Stimulated activated CD4-positive, alpha-beta T cell treated with anti-CD3 and anti-CD28 coated beads, Interleukin-1b, Interleukin-23, amount 100 ng/mL, for 4 hours (primary cell): ENCODE results near the gene RPTOR.

Experiments
- DNase-seq, 2 donors: peaks; one replicate each; pipeline ENCODE4 v3.0.0-alpha.2; 2020; ENCODE audit warnings: low read depth in 2 of 2

RPTOR gene

DNA sequence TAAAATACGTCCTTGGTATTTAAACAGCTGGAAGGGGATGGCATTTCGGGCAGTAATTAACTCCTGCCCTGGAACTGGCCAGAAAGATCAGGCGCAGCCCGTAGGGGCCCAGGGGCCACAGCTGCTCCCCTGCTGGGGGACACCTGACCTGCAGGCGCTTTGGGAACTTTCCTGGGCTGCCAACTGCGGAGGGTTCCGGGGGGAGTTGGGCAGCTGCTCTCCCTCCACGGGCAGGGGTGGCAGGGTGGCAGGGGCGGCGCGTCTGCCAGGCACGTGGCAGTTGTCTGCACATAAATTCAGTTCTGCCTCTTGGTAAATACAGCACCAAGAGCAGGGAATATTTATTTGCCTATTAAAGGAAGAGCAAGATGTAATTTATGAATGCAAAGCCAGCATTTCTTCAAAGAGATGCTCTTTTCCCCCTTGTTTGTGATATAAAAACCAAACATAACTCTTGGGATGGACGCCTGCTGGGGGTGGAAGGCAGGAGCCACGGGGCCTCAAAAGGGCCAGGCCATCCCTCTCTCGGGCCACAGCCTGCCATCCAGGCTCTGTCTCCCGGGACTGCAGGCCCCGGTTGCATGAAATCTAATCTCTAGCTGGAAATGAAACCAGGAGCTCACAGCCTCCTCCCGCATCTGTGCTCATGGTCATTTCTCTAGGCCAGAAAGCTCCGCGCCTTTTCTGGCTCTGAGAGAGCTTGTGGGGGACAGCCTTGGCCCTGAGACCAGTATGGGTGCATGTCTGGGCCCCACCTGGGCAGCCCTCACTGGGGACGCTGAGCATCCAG is 417.1 kb downstream of the RPTOR start:
- no peak for DNase-seq

DNA sequence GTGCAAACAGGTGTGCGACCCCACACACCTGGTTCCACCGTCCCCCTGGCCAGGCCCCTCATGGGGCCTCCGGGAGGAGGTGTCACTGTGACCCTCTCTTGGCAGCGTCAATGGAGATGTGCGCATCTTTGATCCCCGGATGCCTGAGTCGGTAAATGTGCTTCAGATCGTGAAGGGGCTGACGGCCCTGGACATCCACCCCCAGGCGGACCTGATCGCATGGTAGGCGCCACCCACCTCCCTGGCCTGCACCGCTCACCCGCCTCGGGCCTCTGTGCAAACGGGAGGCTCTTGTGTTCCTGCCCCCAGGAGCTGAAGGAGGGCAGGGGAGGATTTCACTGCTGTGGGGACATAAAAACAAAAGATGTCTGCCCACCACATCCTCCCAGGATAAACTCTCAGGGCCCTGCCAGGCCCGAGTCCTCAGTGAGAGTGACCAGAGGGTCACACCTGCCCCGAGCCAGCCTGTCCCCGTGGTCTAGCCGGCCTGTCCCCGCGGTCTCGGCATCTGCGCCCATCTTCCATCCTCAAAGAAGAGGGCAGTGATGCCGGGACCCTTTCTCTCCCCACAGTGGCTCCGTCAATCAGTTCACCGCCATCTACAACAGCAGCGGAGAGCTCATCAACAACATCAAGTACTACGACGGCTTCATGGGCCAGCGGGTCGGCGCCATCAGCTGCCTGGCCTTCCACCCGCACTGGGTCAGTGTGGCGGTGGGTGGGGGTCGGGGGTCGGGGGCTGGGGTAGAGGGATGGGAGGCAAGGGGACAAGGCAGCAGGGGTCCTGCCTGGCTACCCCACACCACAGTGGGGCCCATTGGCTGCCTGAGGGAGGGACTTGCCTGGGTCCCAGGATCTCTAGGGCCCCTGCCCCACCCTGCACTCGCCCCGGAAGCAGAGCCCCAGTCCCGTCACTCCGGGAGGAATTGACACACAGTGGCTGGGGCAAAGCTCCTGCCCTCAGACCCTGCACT is 418.0 kb downstream of the RPTOR start:
- DNase-seq = no peak

DNA sequence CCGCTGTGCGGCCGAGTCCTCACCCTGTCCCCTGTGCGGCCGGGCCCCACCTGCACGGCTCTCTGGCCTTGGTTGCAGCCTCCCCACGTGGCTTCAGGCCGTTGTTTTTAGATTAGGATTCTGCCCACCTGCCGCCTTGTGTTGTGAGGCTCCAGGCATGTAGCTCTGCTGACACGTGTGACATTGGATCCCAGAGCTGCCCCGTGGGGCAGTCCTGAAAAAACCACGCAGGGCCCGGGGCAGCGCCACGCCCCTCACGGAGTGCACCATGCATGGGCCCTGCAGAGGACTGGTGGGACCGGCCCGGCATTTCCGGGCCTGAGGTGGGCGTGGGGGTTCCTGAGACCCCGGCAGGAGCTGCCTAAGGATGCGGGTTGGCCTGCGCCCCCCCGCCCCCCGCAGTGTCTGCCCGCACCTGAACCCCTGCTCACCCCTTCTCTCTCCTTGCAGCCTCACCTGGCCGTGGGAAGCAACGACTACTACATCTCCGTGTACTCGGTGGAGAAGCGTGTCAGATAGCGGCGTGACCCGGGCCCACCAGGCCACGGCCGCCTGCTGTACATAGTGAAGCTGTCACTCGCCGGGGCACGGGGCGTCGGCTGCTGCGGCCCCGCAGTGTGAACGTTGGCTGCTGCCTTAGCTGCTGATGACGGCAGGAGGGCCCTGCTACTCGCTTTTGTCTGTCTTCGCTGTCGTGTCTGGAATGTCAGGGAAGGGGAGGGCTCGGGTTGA is 419.3 kb downstream of the RPTOR start:
- DNase-seq = no peak

DNA sequence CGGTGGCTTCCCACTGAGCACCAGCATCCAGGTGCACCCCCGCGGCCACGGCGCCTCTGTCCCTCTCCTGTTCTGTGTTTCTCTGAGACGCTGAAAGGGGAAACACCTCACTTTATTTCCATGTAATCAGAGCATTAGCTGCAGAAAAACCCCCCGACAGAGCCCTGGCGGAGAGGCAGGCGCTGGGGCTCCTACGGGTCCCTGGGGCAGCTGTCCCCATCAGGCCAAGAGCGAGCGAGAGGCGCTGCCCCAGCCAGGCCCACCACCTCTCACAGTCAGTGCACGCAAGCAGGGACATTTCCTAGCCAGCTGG is 419.9 kb downstream of the RPTOR start:
- DNase-seq = no peak

DNA sequence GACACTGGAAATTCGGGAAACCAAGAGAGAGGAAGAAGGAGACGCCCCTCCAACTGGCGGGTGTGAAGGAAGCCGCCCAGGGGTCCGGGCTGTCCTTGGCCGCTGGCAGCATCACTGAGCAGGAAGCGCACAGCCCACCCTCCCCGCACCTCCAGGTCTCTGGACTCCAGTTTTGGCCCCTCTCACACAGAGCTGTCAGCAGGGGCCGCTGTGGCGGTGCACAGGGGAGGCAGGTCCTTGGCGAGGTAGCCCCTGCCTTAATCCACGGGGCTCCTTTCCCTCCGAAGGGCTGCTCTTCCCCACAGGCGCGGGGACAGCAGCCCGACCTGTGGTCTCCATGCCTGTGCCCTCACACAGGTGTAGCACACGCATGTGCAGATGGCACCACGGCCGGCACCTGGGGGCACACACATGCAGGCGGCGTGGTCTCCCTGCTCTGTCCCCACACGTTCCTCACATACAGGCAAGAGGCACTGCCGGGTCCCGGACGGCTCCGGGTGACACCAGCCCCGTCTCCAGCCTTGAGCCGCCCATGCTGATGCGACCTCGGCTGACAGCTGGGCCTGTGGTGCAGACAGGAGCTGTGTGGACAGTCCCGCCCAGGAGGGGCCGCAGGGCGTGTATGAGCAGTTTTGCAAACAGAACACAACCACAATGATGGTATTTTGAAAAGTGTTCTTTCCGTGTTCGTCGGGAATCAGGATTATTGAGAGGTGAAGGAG is 420.4 kb downstream of the RPTOR start:
- DNase-seq = no peak

DNA sequence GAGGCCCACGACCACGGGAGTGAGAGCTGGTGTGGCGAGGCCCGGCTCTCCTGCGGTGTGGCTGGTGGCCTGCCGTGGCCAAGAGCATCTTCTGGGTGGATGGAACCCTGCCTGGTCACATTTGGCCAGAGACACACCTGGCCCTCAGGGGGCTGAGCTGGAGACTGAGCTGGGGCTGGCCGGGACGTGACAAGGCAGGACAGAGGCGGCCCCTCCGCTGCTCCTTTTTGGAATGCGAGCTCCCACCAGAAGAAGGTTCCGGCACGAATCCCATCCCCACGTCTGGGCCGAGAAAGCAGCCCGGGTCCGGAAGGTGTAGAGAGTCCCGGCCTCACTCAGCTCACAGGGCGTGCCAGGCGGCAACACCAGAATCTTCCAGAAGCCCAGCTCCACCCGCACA is 421.0 kb downstream of the RPTOR start:
- no peak for DNase-seq

DNA sequence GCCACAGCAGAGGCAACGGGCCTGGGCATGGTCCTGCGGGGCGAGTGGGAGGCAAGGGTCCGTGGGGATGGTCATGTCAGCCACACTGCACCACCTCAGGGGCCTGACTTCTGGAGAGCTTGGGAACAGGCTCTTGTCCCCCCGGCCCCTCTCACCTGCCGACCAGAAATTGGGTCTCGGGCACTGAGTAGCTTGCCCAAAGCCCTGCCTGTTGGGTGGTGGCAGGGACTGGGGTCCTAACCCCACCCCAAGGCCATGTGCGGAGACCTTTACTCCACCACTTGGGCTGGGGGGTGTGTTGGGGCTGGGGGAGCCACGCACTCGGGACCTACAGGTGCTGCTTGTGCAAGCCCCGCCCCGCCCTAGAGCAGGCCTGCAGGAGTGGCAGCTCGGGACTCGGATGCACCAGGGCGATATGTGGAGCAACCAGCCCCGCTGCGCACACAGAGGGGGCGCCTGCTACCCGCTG is 422.8 kb downstream of the RPTOR start:
- DNase-seq = no peak

DNA sequence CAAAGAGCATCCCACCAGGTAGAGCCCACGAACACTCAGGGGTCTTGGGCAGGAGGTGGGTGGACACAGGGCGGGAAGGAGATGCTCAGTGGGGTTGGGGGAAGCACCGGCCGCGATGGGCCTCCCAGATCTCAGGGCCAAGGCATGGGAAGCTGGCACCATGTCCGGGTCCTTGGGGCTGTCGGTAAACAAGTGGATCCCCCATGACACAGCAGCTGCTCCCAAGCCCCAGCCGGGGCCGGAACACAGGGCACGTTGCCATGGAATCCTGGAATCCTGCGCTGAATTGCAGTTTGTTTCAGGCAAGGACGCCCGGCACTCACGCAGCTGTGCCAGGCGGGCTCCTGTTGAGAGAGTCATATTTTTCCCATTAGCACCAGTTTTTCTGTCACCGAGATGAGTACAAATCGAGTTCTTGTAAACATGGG is 424.0 kb downstream of the RPTOR start:
- no peak for DNase-seq

DNA sequence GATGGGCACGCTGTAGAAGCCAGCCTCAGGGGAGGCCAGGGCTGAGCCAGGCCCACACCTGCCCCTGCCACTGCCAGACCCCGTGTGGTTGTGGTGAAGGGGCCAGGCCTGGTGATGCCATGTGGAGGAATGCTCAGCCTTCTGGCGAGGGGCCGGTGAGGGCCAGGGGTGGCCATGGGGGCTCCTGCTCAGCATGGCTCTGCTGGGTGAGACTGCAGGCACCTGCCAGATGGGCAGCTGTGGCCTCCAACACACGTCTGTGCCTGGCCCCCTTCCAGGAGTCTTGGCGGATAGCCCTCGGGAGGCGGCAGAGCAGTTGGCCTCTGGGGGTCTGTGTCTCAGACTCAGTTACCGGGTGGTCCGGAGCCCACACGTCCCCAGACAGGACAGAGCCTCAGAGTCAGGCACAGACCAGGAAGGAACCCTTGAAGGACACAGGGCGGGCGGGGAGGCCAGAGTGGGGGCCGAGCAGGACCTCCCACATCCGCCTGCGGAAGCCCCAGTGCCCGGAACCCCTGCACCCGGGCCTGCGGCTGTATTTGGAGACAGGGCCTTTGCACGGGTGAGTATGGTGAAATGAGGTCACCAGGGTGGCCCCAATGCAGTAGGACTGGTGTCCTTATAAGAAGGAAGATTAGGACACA is 424.5 kb downstream of the RPTOR start:
- DNase-seq = no peak

DNA sequence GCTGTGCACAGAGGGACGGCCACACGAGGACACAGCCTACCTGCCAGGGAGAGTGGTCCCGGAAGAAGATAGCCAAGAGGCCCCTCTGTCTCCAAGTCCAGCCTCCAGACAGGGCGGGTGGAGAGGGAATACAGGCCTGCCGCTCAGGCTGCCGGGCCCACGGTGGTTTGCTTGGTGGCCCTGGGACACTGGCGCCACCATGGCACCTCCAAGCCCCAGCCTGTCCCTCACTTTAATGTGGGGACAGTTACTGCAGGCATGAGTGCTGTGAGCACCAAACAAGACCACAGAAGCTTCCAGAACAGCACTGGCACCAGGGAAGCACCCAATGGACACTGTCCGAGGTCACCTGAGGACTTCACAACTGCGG is 425.0 kb downstream of the RPTOR start:
- DNase-seq = no peak

DNA sequence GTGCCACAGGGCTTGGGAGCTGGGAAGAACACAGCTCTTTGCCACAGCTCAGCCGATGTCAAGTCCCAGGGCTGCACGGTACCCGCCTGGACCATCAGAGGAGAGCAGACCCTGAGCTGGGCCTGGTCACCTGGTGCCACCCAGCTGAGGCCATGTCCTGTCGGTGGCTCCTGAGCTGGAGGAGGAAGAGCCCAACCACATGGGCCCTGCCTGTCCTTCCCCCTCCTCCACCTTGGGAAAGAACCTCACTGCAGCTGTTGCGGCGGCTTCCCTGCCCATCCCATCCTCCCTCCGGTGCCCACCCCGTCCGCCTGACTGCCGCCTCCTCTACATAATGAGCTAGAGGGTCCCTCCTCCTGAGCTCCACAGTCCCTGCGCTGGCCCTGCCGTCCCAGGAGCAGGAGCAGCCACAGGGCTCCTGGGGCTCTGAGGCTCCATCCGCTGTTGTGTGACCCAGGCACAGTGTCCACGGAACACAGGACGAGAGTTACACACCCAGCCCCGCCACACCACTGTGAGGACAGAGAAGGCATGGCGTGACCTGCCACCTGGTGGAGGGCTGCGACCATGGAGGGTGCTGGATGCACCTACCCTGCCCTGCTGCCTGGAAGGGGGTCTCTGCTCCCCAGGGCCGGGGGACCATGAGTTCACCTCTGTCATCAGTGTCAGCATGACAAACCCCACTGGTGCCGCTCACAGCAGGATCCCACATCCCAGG is 425.6 kb downstream of the RPTOR start:
- DNase-seq = peak; percentile 26 to 39

DNA sequence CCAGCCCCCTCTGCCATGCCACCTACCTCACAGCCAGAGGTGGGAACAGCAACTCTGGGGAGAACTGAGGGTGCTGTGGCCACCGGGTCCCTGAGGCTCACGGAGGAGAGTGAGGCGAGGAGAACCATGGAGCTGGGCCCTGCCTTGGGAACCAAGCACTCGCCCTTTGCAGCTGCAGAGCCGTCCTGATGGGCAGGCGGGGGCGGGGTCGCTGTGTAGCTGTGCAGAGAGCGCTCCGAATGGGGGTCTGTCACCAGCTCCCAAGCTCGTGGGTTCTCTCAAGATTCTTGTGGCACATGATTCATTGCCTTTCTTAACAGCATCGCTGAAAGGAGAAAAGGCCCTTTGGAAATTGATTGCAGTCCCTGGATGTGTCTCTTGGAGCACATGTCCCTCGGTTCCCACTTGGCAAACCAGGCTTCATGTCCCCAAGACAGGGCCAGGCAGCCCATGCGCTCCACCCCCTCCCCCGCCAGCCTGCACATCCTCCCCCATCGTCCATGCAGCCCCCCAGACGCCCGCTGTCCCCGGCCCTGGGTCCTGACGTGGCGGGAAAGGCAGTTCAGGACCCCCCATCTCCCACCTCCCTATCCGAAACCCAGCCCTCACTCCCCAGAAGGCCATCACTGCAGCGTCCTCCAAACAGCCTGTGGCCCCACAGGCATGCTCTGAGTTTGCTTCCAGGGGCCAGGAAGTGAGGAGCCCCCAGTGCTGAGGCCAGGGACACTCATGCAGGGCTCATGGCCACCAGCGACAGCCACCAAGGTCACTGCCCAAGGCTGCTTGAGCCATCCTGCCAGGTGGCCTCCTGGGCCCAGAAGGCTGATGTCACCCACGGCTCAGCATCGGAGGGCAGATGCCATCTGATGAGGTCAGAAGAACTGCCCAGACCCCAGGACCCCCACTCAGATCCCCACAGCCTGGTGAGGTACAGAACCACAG is 426.4 kb downstream of the RPTOR start:
- no peak for DNase-seq

DNA sequence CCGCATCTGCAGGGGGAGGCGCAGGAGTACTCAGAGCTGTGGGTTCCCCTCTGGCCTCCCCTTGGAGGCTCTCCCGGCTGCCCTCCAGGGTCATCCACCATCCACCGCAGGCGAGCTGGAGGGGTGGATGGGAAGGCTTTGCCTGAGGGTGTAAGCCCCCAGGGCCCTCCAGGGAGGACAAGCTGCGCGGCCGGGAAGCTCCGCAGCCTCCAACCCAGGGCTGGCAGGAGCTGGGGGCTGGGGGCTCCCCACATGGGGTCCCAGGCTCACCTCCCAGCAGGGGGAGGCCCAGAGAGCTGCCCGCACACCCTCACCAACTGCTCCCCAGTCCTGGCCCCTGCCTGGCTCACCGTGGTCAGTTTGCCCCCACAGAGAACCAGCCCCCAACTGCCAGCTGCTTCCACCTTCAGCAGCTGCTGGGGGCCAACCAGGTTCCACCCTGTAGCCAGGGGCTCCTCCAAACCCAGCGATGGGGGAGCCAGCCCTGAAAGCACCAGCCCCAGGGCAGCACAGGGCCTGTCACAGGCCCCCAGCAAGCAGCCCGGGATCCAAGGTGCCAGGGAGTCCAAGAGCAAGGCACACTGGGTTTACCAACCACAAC is 427.2 kb downstream of the RPTOR start:
- no peak for DNase-seq

DNA sequence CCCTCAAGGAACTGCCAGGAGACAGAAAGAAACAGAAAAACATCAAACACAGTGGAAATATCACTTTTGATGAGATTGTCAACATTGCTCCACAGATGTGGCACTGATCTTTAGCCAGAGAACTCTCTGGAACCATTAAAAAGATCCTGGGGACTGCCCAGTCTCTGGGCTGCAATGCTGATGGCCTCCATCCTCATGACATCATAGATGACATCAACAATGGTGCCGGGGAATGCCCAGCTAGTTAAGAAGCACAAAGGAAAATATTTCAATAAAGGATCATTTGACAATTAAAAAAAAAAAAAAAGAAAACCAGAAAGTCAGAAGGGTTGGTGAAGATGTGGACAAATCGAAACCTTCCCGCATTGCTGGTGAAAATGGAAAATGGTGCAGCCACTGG is 432.1 kb downstream of the RPTOR start:
- no peak for DNase-seq

DNA sequence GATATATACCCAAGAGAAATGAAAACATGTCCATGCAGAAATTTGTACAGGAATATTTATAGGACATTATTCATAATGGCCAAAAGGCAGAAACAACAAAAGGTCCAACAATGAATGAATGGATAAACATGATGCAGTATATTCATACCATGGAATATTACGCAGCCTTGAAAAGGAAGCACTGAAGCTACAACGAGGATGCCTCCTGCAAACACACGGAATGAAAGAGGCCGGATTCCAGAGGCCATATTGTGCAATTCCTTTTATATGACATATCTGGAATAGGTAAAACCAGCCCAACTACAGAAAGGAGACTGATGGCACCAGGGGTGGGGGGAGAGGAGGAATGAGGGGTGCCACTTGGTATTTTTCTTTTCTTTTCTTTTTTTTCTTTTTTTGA is 432.5 kb downstream of the RPTOR start:
- DNase-seq = no peak

DNA sequence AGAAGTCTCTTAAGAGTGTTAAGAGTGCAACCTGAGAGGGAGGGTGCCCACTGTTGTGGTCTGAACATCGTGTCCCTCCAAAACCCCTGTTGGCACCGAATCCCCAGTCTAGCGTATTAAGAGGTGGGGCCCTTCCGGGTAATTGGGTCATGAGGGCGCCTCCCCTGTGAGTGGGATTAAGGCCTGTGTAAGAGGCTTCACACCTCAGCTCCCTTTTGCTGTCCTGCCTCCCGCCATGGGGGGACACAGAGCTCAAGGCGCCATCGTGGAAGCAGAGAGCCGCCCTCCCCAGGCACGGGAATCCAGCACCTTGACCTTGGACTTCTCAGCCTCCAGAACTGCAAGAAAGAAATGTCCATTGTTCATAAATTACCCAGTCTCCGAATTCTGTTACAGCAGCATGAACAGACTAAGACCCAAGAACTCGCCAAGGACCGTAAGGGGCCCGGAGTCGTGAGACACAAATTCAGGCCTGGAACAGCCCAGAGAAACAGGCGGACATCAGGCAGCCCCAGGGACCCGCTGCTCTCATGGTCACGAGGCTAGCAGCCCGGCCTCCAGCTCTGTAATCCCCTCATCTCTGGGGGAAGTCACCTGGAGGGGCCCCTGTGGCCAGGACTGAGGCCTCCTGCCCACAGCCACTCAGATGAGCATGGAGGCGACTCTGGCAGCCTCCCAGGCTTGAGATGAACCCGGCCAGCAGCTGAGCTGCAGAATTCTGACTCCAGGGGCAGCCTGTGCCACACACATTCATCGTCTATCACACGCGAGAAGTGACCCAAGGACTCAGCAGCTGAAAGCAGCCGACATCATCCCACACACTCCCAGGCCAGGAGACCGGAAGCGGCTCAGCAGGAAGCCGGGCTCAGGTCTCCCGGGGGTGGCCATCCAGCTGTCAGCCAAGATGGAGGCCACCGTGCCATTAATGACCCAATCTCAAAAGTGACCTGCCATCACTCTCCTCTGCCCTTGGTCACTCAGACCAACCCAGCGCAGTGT is 434.2 kb downstream of the RPTOR start:
- no peak for DNase-seq

DNA sequence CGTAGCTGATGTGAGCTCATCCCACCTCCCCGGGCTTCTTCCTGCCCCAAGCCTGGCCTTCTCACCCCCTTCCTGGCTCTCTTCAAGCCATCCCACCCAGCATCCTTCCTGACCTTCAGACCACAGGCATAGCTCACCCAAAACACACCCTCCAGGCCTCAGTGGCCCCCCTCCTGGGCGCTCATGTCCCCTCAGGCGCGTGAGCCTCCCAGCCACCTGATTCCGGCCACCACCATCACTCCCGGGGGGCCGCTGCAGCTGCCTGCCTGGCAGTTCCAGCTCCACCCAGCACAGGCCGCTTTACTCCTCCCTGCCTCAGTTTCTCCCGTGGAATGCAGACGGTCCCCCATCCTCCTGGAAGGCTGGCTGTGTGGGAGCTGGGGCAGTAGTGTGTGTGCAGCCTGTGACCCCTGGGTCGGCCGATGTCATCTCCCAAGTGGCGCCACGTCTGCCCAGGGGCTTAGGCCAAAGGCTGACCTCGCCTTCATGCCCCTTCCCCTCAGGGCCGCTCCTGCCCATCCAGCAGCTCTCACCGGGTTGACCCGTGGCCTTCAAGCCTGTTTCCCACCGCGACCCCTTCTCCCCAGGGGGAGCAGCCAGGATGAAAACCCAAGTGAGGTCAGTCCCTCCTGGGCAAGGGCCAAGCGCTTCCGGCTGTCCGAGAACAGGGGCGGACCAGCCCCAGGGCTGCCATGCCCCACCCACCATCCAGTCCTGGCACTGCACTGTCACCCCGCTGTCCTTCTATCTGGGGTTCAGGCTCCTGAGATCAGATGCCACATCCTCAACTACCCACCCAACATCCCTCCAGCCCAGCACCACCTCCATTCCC is 435.1 kb downstream of the RPTOR start:
- no peak for DNase-seq
